IMR-90 (cell line): Measurements from ENCODE around the gene WLS. TPM values are rescaled to one million over a fixed set of nuclear protein-coding genes. Genes with fewer than 3 reads are reported as not detected.

Source experiments
- ATAC-seq: fragments of 200-7000 bp; cut with Tn5 transposase; 2 replicates; pipeline ENCODE4 v1.9.1; 2020; ENCODE audit warnings: low read depth, mild to moderate bottlenecking, moderate library complexity
- BruUV-seq: library from RNA; stranded (reverse); fragments of 400-500 nt; replicated peaks from 2 replicates; lab custom pipeline; 2021; lab: Mats Ljungman, UMichigan
- CTCF ChIA-PET: fragments of 300-600 bp; formaldehyde crosslinking; extraction: SDS; loops from one replicate; lab custom pipeline; 2021; ENCODE audit warnings: antibody characterized with exemption; lab: Yijun Ruan, JAX
- POLR2A ChIA-PET: fragments of 300-600 bp; sonication (Branson Sonifier 250); formaldehyde crosslinking; loops from one replicate; lab custom pipeline; 2022; ENCODE audit warnings: antibody characterized with exemption; ENCODE audit not compliant: unreplicated experiment; lab: Charles Lee
- DNase-seq: peaks from one replicate; pipeline ENCODE4 v3.0.0; 2013
- H2AFZ ChIP-seq: replicated peaks from 2 replicates; pipeline ENCODE3; 2013; ENCODE audit warnings: low read length, mild to moderate bottlenecking; ENCODE audit not compliant: poor library complexity
- H2AK5ac ChIP-seq: 2 replicates; pipeline ENCODE4 v1.6.1; 2013; ENCODE audit warnings: low read depth, low read length, inconsistent platforms
- H2AK9ac ChIP-seq: replicated peaks from 2 replicates; pipeline ENCODE3; 2013; ENCODE audit warnings: mild to moderate bottlenecking, low read depth, low read length, moderate library complexity; ENCODE audit not compliant: poor library complexity
- H2BK120ac ChIP-seq: 2 replicates; pipeline ENCODE4 v1.6.1; 2013; ENCODE audit warnings: low read depth, low read length, inconsistent platforms
- H2BK15ac ChIP-seq: 3 replicates; pipeline ENCODE4 v1.6.1; 2013; ENCODE audit warnings: low read depth, low read length, inconsistent platforms
- H2BK20ac ChIP-seq: 2 replicates; pipeline ENCODE4 v1.6.1; 2013; ENCODE audit warnings: low read depth, mild to moderate bottlenecking, inconsistent platforms, low read length, moderate library complexity
- H2BK5ac ChIP-seq: 2 replicates; pipeline ENCODE4 v1.6.1; 2013; ENCODE audit warnings: mild to moderate bottlenecking, low read depth, low read length, inconsistent platforms; ENCODE audit not compliant: poor library complexity, severe bottlenecking
- H3K14ac ChIP-seq: replicated peaks from 2 replicates; pipeline ENCODE4 v1.6.1; 2013; ENCODE audit warnings: low read depth, low read length, inconsistent platforms
- H3K18ac ChIP-seq: 2 replicates; pipeline ENCODE4 v1.6.1; 2013; ENCODE audit warnings: low read depth, low read length, control low read depth
- H3K23ac ChIP-seq: 2 replicates; pipeline ENCODE4 v1.6.1; 2013; ENCODE audit warnings: low read depth, low read length, inconsistent platforms
- H3K27ac ChIP-seq: 2 replicates; pipeline ENCODE4 v1.5.1; 2013; ENCODE audit warnings: mild to moderate bottlenecking, control low read depth, low read length; ENCODE audit not compliant: insufficient read depth
- H3K27me3 ChIP-seq: 2 replicates; pipeline ENCODE4 v1.6.1; 2013; ENCODE audit warnings: low read length; ENCODE audit not compliant: control insufficient read depth, insufficient read depth
- H3K36me3 ChIP-seq: 2 replicates; pipeline ENCODE4 v1.6.1; 2013; ENCODE audit warnings: low read length, mixed read lengths; ENCODE audit not compliant: control insufficient read depth, insufficient read depth
- H3K4ac ChIP-seq: 2 replicates; pipeline ENCODE4 v1.6.1; 2013; ENCODE audit warnings: low read depth, low read length, inconsistent platforms
- H3K4me1 ChIP-seq: 2 replicates; pipeline ENCODE4 v1.6.1; 2013; ENCODE audit warnings: low read length, mixed read lengths; ENCODE audit not compliant: control insufficient read depth, insufficient read depth
- H3K4me2 ChIP-seq: 2 replicates; pipeline ENCODE4 v1.6.1; 2013; ENCODE audit warnings: low read depth, mild to moderate bottlenecking, control low read depth, low read length, moderate library complexity
- H3K4me3 ChIP-seq: 2 replicates; pipeline ENCODE4 v1.5.1; 2013; ENCODE audit warnings: low read depth, mild to moderate bottlenecking, control low read depth, low read length, moderate library complexity; ENCODE audit not compliant: insufficient read depth
- H3K56ac ChIP-seq: 2 replicates; pipeline ENCODE4 v1.6.1; 2013; ENCODE audit warnings: low read length, inconsistent platforms; ENCODE audit not compliant: insufficient read depth; ENCODE audit errors: extremely low read depth
- H3K79me1 ChIP-seq, 2 experiments: 2 replicates each; pipeline ENCODE4 v1.6.1; 2013; ENCODE audit warnings: low read length in 2 of 2, inconsistent platforms in 1 of 2, low read depth in 1 of 2
- H3K9ac ChIP-seq: 2 replicates; pipeline ENCODE4 v1.6.1; 2013; ENCODE audit warnings: low read depth, low read length, control low read depth
- H3K9me1 ChIP-seq: 2 replicates; pipeline ENCODE4 v1.6.1; 2013; ENCODE audit warnings: low read length, inconsistent platforms; ENCODE audit not compliant: insufficient read depth
- H3K9me3 ChIP-seq: 2 replicates; pipeline ENCODE4 v1.6.1; 2013; ENCODE audit warnings: low read length; ENCODE audit not compliant: control insufficient read depth, insufficient read depth
- H4K20me1 ChIP-seq: 2 replicates; pipeline ENCODE4 v1.6.1; 2013; ENCODE audit warnings: low read length, inconsistent platforms; ENCODE audit not compliant: insufficient read depth
- H4K5ac ChIP-seq: 2 replicates; pipeline ENCODE4 v1.6.1; 2013; ENCODE audit warnings: mild to moderate bottlenecking, low read depth, low read length, control low read depth
- H4K8ac ChIP-seq, 2 experiments: 2 replicates each; pipeline ENCODE4 v1.6.1; 2013; ENCODE audit warnings: low read depth in 2 of 2, low read length in 2 of 2, control low read depth in 1 of 2, inconsistent platforms in 1 of 2
- H4K91ac ChIP-seq: 2 replicates; pipeline ENCODE4 v1.6.1; 2013; ENCODE audit warnings: low read depth, low read length, inconsistent platforms; ENCODE audit not compliant: insufficient read depth
- ELK1 ChIP-seq: fragments of 150-350 bp; IDR thresholded peaks from 2 replicates; pipeline ENCODE4 v1.6.1; 2016; ENCODE audit warnings: low read depth, mild to moderate bottlenecking, low read length, moderate library complexity, borderline replicate concordance
- FOS ChIP-seq: fragments of 150-350 bp; IDR thresholded peaks from 2 replicates; pipeline ENCODE4 v1.6.1; 2016; ENCODE audit warnings: low read depth, low read length
- MXI1 ChIP-seq: IDR thresholded peaks from 2 replicates; pipeline ENCODE4 v1.6.1; 2012; ENCODE audit warnings: low read depth, mild to moderate bottlenecking, low read length, moderate library complexity, borderline replicate concordance
- USF2 ChIP-seq: fragments of 150-350 bp; IDR thresholded peaks from 2 replicates; pipeline ENCODE4 v1.6.1; 2017; ENCODE audit warnings: mild to moderate bottlenecking, antibody characterized with exemption, low read length, low read depth
- WGBS, 2 experiments: methylation state at CpG; one replicate each; pipeline versions ENCODE4 v1.1.5 to v1.1.7; 2013; ENCODE audit warnings: missing lambda C conversion rate in 2 of 2; ENCODE audit not compliant: insufficient read length in 1 of 2; ENCODE audit errors: extremely low coverage in 2 of 2; 5-methylcytosine and 5-hydroxymethylcytosine counted together
- dilution Hi-C: fragments of 300-500 bp; cut with HindIII; formaldehyde crosslinking; loops from one replicate; pipeline ENCODE4 v1.14.3; 2018; ENCODE audit warnings: low sequenced_read_pairs; ENCODE audit not compliant: unreplicated experiment
- in situ Hi-C: fragments of 300-500 bp; cut with MboI; formaldehyde crosslinking; loops from 3 replicates; pipeline ENCODE4 v1.14.3; 2019; ENCODE audit warnings: low sequenced_read_pairs, inconsistent platforms, mixed read lengths
- intact Hi-C: fragments of 100-400 bp; cut with micrococcal nuclease; formaldehyde crosslinking; loops from 2 replicates; pipeline ENCODE4 v1.10.0; 2022
- polyA plus RNA-seq, 3 experiments: library from polyadenylated mRNA; depleted of rRNA; stranded (reverse); fragments of >200 nt; gene quantifications; 2 replicates each; pipeline ENCODE4 v1.2.3, GENCODE V29; 2012; ENCODE audit warnings: low replicate concordance in 1 of 3
- total RNA-seq: library from RNA; depleted of rRNA; stranded (reverse); fragments of >200 nt; gene quantifications from 2 replicates; pipeline ENCODE4 v1.2.3, GENCODE V29; 2012

WLS gene
- total and polyA plus RNA-seq, 2 of the 4 experiments (the other 2 are of a cell fraction): 152 to 157 TPM

- TF ChIP-seq MXI1 (no peak), ELK1 (no peak), USF2 (no peak), FOS (no peak)
- Histone ChIP-seq H2BK120ac (no peak overlapping the region), H3K27ac (no peak overlapping the region), H2BK20ac (no peak overlapping the region), H2BK15ac (no peak overlapping the region), H3K9ac (no peak overlapping the region), H3K4me3 (no peak overlapping the region), H3K4me1 (peaks cover 20% of the 10 kb centered on the region), H3K36me3 (peaks cover 2% of the 10 kb centered on the region), H2AK5ac (no peak overlapping the region), H4K5ac (no peak overlapping the region), H3K14ac (no peak overlapping the region), H2AFZ (no peak overlapping the region), H3K18ac (no peak overlapping the region), H4K91ac (no peak overlapping the region), H3K23ac (no peak overlapping the region), H2AK9ac (no peak overlapping the region), H3K4me2 (no peak overlapping the region), H3K4ac (no peak overlapping the region), H3K9me1 (peaks cover 11% of the 10 kb centered on the region), H3K56ac (no peak overlapping the region), H4K8ac (no peak overlapping the region), H2BK5ac (no peak overlapping the region), H3K27me3 (no peaks in the 10 kb centered on the region), H3K79me1 (peaks cover 32 to 81% of the 10 kb centered on the region in 2 experiments), H3K9me3 (no peaks in the 10 kb centered on the region), H4K20me1 (peaks cover 49% of the 10 kb centered on the region)
- POLR2A ChIA-PET: no interaction called here
- ATAC-seq (no peak), DNase-seq (peak; percentile 30)
- in situ Hi-C loops: no loop called here
- WGBS, 2 experiments: no CpG with 5 or more reads among the region's 1 CpG
- no TSS peak for BruUV-seq
- intact Hi-C loops: no loop called here
- CTCF ChIA-PET: no interaction called here
- dilution Hi-C loops: no loop called here
These were observed 6.5 kb downstream of the WLS start for GRCh38 chr1:68225781-68226180.
